HEK293 (cell line): ENCODE results near the gene HOXD3.
A peak's percentile ranks its signal among the peaks of the same experiment; 100 is the strongest.

Source experiments
- GLI2 ChIP-seq: fragments of 450-650 bp; formaldehyde crosslinking; IDR thresholded peaks from 2 replicates; pipeline ENCODE4; 2017; ENCODE audit warnings: missing biosample characterization, missing genetic modification characterization, low read depth, borderline replicate concordance
- IKZF3 ChIP-seq: fragments of 450-650 bp; IDR thresholded peaks from 2 replicates; pipeline ENCODE4 v1.5.0; 2018; ENCODE audit warnings: missing biosample characterization, mild to moderate bottlenecking, missing genetic modification characterization, moderate library complexity
- PRDM1 ChIP-seq: fragments of 450-650 bp; formaldehyde crosslinking; IDR thresholded peaks from 2 replicates; pipeline ENCODE4; 2016; ENCODE audit warnings: missing biosample characterization, missing genetic modification characterization
- REST ChIP-seq: fragments of 450-650 bp; formaldehyde crosslinking; IDR thresholded peaks from 2 replicates; pipeline ENCODE4 v1.5.1; 2016; ENCODE audit warnings: missing biosample characterization, missing genetic modification characterization
- SCRT1 ChIP-seq: fragments of 450-650 bp; formaldehyde crosslinking; IDR thresholded peaks from 2 replicates; pipeline ENCODE4 v1.5.1; 2016; ENCODE audit warnings: missing biosample characterization, missing genetic modification characterization, borderline replicate concordance
- YY2 ChIP-seq: fragments of 450-650 bp; formaldehyde crosslinking; IDR thresholded peaks from 2 replicates; pipeline ENCODE4 v1.5.1; 2016; ENCODE audit warnings: missing biosample characterization, missing genetic modification characterization
- ZBTB17 ChIP-seq: fragments of 450-650 bp; formaldehyde crosslinking; IDR thresholded peaks from 2 replicates; pipeline ENCODE4 v1.5.1; 2016; ENCODE audit warnings: missing biosample characterization, missing genetic modification characterization
- ZBTB21 ChIP-seq: fragments of 450-650 bp; formaldehyde crosslinking; IDR thresholded peaks from 2 replicates; pipeline ENCODE4 v1.5.1; 2017; ENCODE audit warnings: missing biosample characterization, missing genetic modification characterization
- ZBTB48 ChIP-seq: fragments of 450-650 bp; formaldehyde crosslinking; IDR thresholded peaks from 2 replicates; pipeline ENCODE4 v1.5.1; 2016; ENCODE audit warnings: missing biosample characterization, missing genetic modification characterization
- ZEB2 ChIP-seq: fragments of 450-650 bp; formaldehyde crosslinking; IDR thresholded peaks from 2 replicates; pipeline ENCODE4 v1.5.1; 2016; ENCODE audit warnings: missing biosample characterization, missing genetic modification characterization
- ZNF140 ChIP-seq: fragments of 450-650 bp; formaldehyde crosslinking; IDR thresholded peaks from 2 replicates; pipeline ENCODE4 v1.5.1; 2016; ENCODE audit warnings: missing biosample characterization, missing genetic modification characterization
- ZNF2 ChIP-seq: fragments of 450-650 bp; formaldehyde crosslinking; IDR thresholded peaks from 2 replicates; pipeline ENCODE4 v1.5.1; 2016; ENCODE audit warnings: missing biosample characterization, missing genetic modification characterization
- ZNF248 ChIP-seq: fragments of 450-650 bp; formaldehyde crosslinking; IDR thresholded peaks from 2 replicates; pipeline ENCODE4 v1.5.1; 2017; ENCODE audit warnings: missing biosample characterization, missing genetic modification characterization
- ZNF335 ChIP-seq: fragments of 450-650 bp; formaldehyde crosslinking; conservative IDR thresholded peaks from 2 replicates; pipeline ENCODE4 v1.5.1; 2016; ENCODE audit warnings: missing biosample characterization, missing genetic modification characterization
- ZNF544 ChIP-seq: fragments of 450-650 bp; formaldehyde crosslinking; IDR thresholded peaks from 2 replicates; pipeline ENCODE4 v1.5.0; 2017; ENCODE audit warnings: missing biosample characterization, missing genetic modification characterization
- ZNF660 ChIP-seq: fragments of 450-650 bp; IDR thresholded peaks from 2 replicates; pipeline ENCODE4 v1.5.1; 2018; ENCODE audit warnings: missing biosample characterization, mild to moderate bottlenecking, missing genetic modification characterization
- TF ChIP-seq, protein P1 (sequence below): fragments of 450-650 bp; formaldehyde crosslinking; IDR thresholded peaks from 2 replicates; pipeline ENCODE4 v1.5.1; 2016; ENCODE audit warnings: missing biosample characterization, missing genetic modification characterization
- TF ChIP-seq, protein P2 (sequence below): fragments of 450-650 bp; formaldehyde crosslinking; conservative IDR thresholded peaks from 2 replicates; pipeline ENCODE4 v1.5.1; 2016; ENCODE audit warnings: low read depth, missing biosample characterization, missing genetic modification characterization
- TF ChIP-seq, protein P3 (sequence below): fragments of 450-650 bp; formaldehyde crosslinking; IDR thresholded peaks from 2 replicates; pipeline ENCODE4 v1.5.1; 2016; ENCODE audit warnings: missing biosample characterization, missing genetic modification characterization, borderline replicate concordance
- TF ChIP-seq, protein P4 (sequence below): fragments of 450-650 bp; formaldehyde crosslinking; IDR thresholded peaks from 2 replicates; pipeline ENCODE4 v1.5.1; 2016; ENCODE audit warnings: missing biosample characterization, missing genetic modification characterization, low read depth

HOXD3 gene

GRCh38 chr2:176136374-176137251 lies 20.5 kb upstream of the HOXD3 start (continued):
- no peak for TF ChIP-seq REST
- TF ChIP-seq ZBTB21 (tag by site-specific recombination): 0 out of 2 replicates have a peak, but pooled peaks have one; percentile 10
- TF ChIP-seq GLI2 (tag by site-specific recombination): no peak
- peak; percentile 79 for TF ChIP-seq IKZF3 (tag by site-specific recombination)
- TF ChIP-seq ZNF140 (tag by site-specific recombination): no peak
- TF ChIP-seq, protein P1, sequence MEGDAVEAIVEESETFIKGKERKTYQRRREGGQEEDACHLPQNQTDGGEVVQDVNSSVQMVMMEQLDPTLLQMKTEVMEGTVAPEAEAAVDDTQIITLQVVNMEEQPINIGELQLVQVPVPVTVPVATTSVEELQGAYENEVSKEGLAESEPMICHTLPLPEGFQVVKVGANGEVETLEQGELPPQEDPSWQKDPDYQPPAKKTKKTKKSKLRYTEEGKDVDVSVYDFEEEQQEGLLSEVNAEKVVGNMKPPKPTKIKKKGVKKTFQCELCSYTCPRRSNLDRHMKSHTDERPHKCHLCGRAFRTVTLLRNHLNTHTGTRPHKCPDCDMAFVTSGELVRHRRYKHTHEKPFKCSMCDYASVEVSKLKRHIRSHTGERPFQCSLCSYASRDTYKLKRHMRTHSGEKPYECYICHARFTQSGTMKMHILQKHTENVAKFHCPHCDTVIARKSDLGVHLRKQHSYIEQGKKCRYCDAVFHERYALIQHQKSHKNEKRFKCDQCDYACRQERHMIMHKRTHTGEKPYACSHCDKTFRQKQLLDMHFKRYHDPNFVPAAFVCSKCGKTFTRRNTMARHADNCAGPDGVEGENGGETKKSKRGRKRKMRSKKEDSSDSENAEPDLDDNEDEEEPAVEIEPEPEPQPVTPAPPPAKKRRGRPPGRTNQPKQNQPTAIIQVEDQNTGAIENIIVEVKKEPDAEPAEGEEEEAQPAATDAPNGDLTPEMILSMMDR (tag by site-specific recombination): peak; percentile 64
- TF ChIP-seq SCRT1 (tag by site-specific recombination): no peak
- TF ChIP-seq ZNF660 (tag by site-specific recombination): 0 out of 2 replicates have a peak, but pooled peaks have one; percentile 81
- 0 out of 2 replicates have a peak, but pooled peaks have one; percentile 3 for TF ChIP-seq ZEB2 (tag by site-specific recombination)
- TF ChIP-seq, protein P2, sequence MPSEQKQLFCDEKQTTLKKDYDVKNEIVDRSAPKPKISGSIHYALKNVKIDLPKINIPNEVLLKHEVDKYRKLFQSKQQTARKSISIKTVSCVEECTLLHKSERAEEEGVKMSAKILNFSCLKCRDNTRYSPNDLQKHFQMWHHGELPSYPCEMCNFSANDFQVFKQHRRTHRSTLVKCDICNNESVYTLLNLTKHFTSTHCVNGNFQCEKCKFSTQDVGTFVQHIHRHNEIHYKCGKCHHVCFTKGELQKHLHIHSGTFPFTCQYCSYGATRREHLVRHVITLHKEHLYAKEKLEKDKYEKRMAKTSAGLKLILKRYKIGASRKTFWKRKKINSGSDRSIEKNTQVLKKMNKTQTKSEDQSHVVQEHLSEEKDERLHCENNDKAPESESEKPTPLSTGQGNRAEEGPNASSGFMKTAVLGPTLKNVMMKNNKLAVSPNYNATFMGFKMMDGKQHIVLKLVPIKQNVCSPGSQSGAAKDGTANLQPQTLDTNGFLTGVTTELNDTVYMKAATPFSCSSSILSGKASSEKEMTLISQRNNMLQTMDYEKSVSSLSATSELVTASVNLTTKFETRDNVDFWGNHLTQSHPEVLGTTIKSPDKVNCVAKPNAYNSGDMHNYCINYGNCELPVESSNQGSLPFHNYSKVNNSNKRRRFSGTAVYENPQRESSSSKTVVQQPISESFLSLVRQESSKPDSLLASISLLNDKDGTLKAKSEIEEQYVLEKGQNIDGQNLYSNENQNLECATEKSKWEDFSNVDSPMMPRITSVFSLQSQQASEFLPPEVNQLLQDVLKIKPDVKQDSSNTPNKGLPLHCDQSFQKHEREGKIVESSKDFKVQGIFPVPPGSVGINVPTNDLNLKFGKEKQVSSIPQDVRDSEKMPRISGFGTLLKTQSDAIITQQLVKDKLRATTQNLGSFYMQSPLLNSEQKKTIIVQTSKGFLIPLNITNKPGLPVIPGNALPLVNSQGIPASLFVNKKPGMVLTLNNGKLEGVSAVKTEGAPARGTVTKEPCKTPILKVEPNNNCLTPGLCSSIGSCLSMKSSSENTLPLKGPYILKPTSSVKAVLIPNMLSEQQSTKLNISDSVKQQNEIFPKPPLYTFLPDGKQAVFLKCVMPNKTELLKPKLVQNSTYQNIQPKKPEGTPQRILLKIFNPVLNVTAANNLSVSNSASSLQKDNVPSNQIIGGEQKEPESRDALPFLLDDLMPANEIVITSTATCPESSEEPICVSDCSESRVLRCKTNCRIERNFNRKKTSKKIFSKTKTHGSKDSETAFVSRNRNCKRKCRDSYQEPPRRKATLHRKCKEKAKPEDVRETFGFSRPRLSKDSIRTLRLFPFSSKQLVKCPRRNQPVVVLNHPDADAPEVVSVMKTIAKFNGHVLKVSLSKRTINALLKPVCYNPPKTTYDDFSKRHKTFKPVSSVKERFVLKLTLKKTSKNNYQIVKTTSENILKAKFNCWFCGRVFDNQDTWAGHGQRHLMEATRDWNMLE: no peak
- no peak for TF ChIP-seq ZNF544 (tag by site-specific recombination)
- peak; percentile 68 for TF ChIP-seq PRDM1
- TF ChIP-seq ZBTB17 (tag by site-specific recombination): 0 out of 2 replicates have a peak, but pooled peaks have one; percentile 29
- TF ChIP-seq, protein P3, sequence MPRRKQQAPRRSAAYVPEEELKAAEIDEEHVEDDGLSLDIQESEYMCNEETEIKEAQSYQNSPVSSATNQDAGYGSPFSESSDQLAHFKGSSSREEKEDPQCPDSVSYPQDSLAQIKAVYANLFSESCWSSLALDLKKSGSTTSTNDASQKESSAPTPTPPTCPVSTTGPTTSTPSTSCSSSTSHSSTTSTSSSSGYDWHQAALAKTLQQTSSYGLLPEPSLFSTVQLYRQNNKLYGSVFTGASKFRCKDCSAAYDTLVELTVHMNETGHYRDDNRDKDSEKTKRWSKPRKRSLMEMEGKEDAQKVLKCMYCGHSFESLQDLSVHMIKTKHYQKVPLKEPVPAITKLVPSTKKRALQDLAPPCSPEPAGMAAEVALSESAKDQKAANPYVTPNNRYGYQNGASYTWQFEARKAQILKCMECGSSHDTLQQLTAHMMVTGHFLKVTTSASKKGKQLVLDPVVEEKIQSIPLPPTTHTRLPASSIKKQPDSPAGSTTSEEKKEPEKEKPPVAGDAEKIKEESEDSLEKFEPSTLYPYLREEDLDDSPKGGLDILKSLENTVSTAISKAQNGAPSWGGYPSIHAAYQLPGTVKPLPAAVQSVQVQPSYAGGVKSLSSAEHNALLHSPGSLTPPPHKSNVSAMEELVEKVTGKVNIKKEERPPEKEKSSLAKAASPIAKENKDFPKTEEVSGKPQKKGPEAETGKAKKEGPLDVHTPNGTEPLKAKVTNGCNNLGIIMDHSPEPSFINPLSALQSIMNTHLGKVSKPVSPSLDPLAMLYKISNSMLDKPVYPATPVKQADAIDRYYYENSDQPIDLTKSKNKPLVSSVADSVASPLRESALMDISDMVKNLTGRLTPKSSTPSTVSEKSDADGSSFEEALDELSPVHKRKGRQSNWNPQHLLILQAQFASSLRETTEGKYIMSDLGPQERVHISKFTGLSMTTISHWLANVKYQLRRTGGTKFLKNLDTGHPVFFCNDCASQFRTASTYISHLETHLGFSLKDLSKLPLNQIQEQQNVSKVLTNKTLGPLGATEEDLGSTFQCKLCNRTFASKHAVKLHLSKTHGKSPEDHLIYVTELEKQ: no peak
- peak; percentile 15; the same call in 1 of the 2 replicates for TF ChIP-seq ZNF2 (tag by site-specific recombination)
- no peak for TF ChIP-seq ZNF248 (tag by site-specific recombination)
- TF ChIP-seq YY2 (tag by site-specific recombination): no peak
- peak; percentile 19; the same call in 1 of the 2 replicates for TF ChIP-seq ZBTB48 (tag by site-specific recombination)
- TF ChIP-seq ZNF335: peak; percentile 51; the same call in 1 of the 2 replicates
- TF ChIP-seq, protein P4, sequence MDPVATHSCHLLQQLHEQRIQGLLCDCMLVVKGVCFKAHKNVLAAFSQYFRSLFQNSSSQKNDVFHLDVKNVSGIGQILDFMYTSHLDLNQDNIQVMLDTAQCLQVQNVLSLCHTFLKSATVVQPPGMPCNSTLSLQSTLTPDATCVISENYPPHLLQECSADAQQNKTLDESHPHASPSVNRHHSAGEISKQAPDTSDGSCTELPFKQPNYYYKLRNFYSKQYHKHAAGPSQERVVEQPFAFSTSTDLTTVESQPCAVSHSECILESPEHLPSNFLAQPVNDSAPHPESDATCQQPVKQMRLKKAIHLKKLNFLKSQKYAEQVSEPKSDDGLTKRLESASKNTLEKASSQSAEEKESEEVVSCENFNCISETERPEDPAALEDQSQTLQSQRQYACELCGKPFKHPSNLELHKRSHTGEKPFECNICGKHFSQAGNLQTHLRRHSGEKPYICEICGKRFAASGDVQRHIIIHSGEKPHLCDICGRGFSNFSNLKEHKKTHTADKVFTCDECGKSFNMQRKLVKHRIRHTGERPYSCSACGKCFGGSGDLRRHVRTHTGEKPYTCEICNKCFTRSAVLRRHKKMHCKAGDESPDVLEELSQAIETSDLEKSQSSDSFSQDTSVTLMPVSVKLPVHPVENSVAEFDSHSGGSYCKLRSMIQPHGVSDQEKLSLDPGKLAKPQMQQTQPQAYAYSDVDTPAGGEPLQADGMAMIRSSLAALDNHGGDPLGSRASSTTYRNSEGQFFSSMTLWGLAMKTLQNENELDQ: no peak
